ENCODE results near the gene LOXL3.

DNA sequence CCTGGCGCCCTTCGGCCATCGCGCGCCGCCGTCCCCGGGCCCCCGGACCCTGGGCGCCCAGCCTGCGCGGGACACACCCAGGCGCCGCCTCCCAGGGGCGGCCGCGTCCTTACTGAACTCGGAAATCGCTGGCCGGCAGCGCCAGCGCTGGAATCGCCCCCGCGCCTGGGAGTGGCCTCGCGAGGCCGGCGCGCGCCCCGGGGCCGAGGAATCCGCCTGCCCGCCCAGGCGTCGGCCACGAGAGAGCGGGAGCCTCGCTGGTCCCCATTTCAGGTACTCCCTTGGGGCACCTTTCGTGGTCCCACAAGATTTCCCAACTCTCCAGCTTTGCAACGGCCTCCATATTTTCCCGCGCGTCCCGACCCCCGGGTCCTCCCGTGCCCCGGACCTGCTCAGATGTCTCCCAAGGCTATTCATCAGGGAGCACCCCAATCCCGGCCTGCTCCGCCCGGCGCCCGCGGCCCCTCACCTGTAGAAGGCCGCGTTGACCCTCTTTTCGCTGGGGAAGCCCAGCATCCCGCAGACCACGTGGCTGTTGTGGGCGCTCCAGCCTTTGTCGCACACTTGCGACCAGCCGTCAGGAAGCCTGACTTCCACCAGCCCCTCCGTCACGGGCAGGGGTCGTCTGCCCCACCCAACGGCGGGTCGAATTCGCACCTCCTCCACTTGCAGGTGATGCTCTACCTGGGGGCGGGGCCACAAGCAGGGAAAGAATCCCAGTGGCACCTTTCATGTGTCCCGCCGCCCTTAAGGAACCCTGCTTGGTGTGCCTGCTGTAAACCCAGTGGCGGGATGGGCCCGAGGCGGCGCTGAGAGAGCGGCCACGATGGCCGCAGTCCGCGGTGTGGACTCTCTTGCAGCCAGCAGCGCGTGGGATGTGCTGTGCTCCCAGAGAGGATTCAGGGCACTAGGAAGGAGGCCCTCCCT is 4.6 kb downstream of the LOXL3 start:
- peak in 1 of 4 donors; percentile 19 for TF ChIP-seq POLR2A (IDR thresholded peaks at IDR 0.05)
- no peak for TF ChIP-seq CTCF (IDR thresholded peaks at IDR 0.05)
